Measurements from ENCODE around the gene C21orf91. TPM values are rescaled to one million over a fixed set of nuclear protein-coding genes. Genes with fewer than 3 reads are reported as not detected.

Gene C21orf91
- total RNA-seq, result 45.4 and 49.2 TPM in 2 replicates

- peak; percentile 87 for DNase-seq (ENCODE audit: low spot score)
- Mint-ChIP-seq H3K4me1 (ENCODE audit: low read depth) (peaks cover 43% of the 10 kb centered on the region), H3K27ac (peak within 1 kb of the TSS; percentile 100), H3K27me3 (ENCODE audit: insufficient read depth) (no peaks in the 10 kb centered on the region), H3K9me3 (peaks cover 3% of the 10 kb centered on the region), H3K4me3 (peak within 1 kb of the TSS; percentile 88), H3K36me3 (ENCODE audit: low read depth) (peaks cover 23% of the 10 kb centered on the region)
- intact Hi-C loops (cut with micrococcal nuclease), result loop anchor here (1.0 to 2.0 kb wide), 5 partner anchors 8 to 110 kb away; no protein-coding TSS in a partner anchor
Observed at GRCh38 chr21:17819114-17819876, at the start of gene C21orf91. C21orf91 (minus strand) TSS chr21:17819356; CDS start chr21:17818318, 1,038 bp downstream.

GRCh38 chr21:17866590-17866989 is 47.4 kb upstream of the C21orf91 start:
- Mint-ChIP-seq H3K9me3 (no peaks in the 10 kb centered on the region), H3K36me3 (ENCODE audit: low read depth) (no peaks in the 10 kb centered on the region), H3K27ac (no peak overlapping the region), H3K4me3 (no peak overlapping the region), H3K27me3 (ENCODE audit: insufficient read depth) (peaks cover 3% of the 10 kb centered on the region), H3K4me1 (ENCODE audit: low read depth) (no peaks in the 10 kb centered on the region)
- DNase-seq (ENCODE audit: low spot score), result no peak
- intact Hi-C loops (cut with micrococcal nuclease), result no loop called here

DNA sequence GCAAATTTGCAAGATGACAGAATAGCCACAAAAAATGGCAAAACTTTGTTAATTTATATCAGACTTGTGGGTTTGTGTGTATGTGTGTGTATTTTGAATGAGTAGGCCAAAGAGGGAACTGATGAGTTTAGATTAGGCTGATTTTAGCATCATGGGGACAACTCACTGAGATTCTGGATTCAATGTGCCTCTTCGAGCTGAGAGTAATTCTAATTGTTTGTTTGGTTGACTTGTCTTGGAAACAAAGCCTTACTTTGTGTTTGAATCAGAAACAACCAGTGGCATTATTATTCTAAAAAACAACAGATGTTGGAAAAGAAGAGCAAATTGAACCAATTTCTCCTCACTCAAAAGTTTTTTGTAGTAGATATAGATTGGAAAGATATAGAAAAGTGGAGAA is 40.5 kb upstream of the C21orf91 start:
- Mint-ChIP-seq H3K4me3 (no peak overlapping the region), H3K27ac (no peak overlapping the region), H3K27me3 (ENCODE audit: insufficient read depth) (peaks cover 3% of the 10 kb centered on the region), H3K36me3 (ENCODE audit: low read depth) (no peaks in the 10 kb centered on the region), H3K9me3 (peaks cover 3% of the 10 kb centered on the region), H3K4me1 (ENCODE audit: low read depth) (no peaks in the 10 kb centered on the region)
- intact Hi-C loops (cut with micrococcal nuclease), result no loop called here
- DNase-seq (ENCODE audit: low spot score), result no peak

- Mint-ChIP-seq H3K9me3 (peaks cover 3% of the 10 kb centered on the region), H3K27me3 (ENCODE audit: insufficient read depth) (peaks cover 5% of the 10 kb centered on the region), H3K27ac (no peak overlapping the region), H3K4me3 (no peak overlapping the region), H3K4me1 (ENCODE audit: low read depth) (no peaks in the 10 kb centered on the region), H3K36me3 (ENCODE audit: low read depth) (no peaks in the 10 kb centered on the region)
- no peak for DNase-seq (ENCODE audit: low spot score)
- intact Hi-C loops (cut with micrococcal nuclease), result no loop called here
Observed at GRCh38 chr21:17858747-17859146, 39.6 kb upstream of the C21orf91 start.

GRCh38 chr21:17854745-17855144 is 35.6 kb upstream of the C21orf91 start:
- Mint-ChIP-seq H3K36me3 (ENCODE audit: low read depth) (no peaks in the 10 kb centered on the region), H3K27me3 (ENCODE audit: insufficient read depth) (peaks cover 5% of the 10 kb centered on the region), H3K4me3 (no peak overlapping the region), H3K27ac (no peak overlapping the region), H3K9me3 (peaks cover 3% of the 10 kb centered on the region), H3K4me1 (ENCODE audit: low read depth) (no peaks in the 10 kb centered on the region)
- intact Hi-C loops (cut with micrococcal nuclease), result no loop called here
- DNase-seq (ENCODE audit: low spot score), result no peak

GRCh38 chr21:17853393-17854275 is 34.5 kb upstream of the C21orf91 start:
- Mint-ChIP-seq H3K27ac (no peak overlapping the region), H3K4me1 (ENCODE audit: low read depth) (no peaks in the 10 kb centered on the region), H3K9me3 (no peaks in the 10 kb centered on the region), H3K36me3 (ENCODE audit: low read depth) (no peaks in the 10 kb centered on the region), H3K27me3 (ENCODE audit: insufficient read depth) (peaks cover 5% of the 10 kb centered on the region), H3K4me3 (no peak overlapping the region)
- intact Hi-C loops (cut with micrococcal nuclease), result no loop called here
- no peak for DNase-seq (ENCODE audit: low spot score)

DNA sequence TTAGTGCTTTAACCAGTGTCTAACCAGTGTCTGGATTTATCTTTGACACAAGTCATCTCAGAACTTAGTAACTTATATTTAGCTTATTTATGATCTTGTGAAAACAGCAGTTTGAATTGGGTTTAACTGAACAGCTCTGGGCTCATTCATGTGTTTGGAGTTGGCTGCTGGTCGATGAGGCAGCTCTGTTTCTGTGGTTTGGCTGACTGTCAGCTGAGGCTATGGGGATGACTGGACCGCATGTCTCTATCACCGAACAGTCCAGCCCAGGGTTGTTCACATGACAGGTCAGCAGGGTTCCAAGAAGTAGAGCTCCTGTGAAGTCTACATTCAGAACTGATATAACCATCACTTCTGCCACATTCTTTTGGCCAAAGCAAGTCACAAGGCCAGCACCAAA is 29.1 kb upstream of the C21orf91 start:
- Mint-ChIP-seq H3K27me3 (ENCODE audit: insufficient read depth) (no peaks in the 10 kb centered on the region), H3K9me3 (no peaks in the 10 kb centered on the region), H3K4me3 (no peak overlapping the region), H3K36me3 (ENCODE audit: low read depth) (no peaks in the 10 kb centered on the region), H3K4me1 (ENCODE audit: low read depth) (no peaks in the 10 kb centered on the region), H3K27ac (no peak overlapping the region)
- DNase-seq (ENCODE audit: low spot score), result no peak
- intact Hi-C loops (cut with micrococcal nuclease), result no loop called here

GRCh38 chr21:17841103-17841502 is 21.9 kb upstream of the C21orf91 start:
- intact Hi-C loops (cut with micrococcal nuclease), result no loop called here
- Mint-ChIP-seq H3K9me3 (peaks cover under 1% of the 10 kb centered on the region), H3K36me3 (ENCODE audit: low read depth) (no peaks in the 10 kb centered on the region), H3K27ac (no peak overlapping the region), H3K27me3 (ENCODE audit: insufficient read depth) (peaks cover 4% of the 10 kb centered on the region), H3K4me1 (ENCODE audit: low read depth) (no peaks in the 10 kb centered on the region), H3K4me3 (no peak overlapping the region)
- DNase-seq (ENCODE audit: low spot score), result no peak

DNA sequence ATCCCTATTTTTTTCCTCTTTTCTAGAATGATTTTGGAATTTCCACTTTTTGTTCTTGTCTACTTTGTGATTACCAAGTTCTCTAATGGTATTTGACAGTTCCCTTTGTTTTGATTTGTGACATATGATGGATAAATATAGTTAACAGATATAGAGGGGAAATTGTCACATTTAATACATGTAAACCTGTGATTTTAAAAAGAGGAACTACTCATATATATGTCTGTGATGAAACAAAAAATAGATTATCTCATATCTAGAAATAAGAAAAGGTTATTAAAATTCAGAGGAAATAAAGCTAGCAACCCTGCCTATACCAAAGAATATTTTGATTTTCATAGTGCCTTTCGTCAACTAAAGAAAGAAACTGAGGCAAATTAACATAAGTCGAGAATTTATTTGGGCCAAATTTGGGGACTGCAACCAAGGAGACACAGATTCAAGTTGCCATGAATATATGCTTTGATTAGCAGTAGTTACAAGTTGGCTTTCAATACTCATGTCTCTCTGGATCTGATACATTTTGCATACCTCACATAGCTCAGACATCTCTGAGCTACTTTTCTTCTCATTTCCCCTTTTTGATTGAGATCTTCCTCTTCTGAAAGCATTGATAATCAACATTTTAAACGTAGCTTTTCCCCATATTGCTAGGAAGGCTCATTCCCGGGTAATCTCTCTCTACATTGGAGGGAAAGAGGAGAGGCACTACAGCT is 15.6 kb upstream of the C21orf91 start:
- peaks cover 9% of the 10 kb centered on the region for H3K9me3 Mint-ChIP-seq
- no peaks in the 10 kb centered on the region for H3K36me3 Mint-ChIP-seq (ENCODE audit: low read depth)
- no peak overlapping the region for H3K4me3 Mint-ChIP-seq
- no peak overlapping the region for H3K27ac Mint-ChIP-seq
- intact Hi-C loops (cut with micrococcal nuclease), result no loop called here
- peaks cover 7% of the 10 kb centered on the region for H3K27me3 Mint-ChIP-seq (ENCODE audit: insufficient read depth)
- DNase-seq (ENCODE audit: low spot score), result no peak
- no peaks in the 10 kb centered on the region for H3K4me1 Mint-ChIP-seq (ENCODE audit: low read depth)

DNA sequence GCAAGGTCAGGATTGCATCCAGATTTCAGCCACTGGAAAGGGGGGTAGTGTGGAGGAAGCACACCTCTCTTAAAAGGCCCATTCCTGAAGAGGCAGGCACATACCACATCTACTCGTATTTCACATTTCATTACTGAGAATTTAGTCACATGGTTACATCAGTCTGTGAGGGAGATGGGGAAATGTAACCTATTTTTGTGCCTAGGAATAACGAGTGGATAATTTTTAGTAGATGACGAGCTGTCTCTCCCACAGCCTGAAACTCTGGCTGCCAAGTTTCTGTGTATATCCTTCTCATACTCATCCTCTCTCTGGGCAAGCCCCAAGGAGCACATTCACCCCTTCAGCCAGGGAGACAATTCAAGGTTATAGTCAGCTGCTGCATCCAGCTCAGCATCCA is 10.3 kb upstream of the C21orf91 start:
- no peak overlapping the region for H3K27ac Mint-ChIP-seq
- peaks cover 4% of the 10 kb centered on the region for H3K27me3 Mint-ChIP-seq (ENCODE audit: insufficient read depth)
- H3K4me1 Mint-ChIP-seq (ENCODE audit: low read depth), result no peaks in the 10 kb centered on the region
- peaks cover 12% of the 10 kb centered on the region for H3K36me3 Mint-ChIP-seq (ENCODE audit: low read depth)
- H3K4me3 Mint-ChIP-seq, result no peak overlapping the region
- intact Hi-C loops (cut with micrococcal nuclease), result no loop called here
- DNase-seq (ENCODE audit: low spot score), result no peak
- H3K9me3 Mint-ChIP-seq, result peaks cover 22% of the 10 kb centered on the region

GRCh38 chr21:17828223-17828622 is 9.1 kb upstream of the C21orf91 start:
- Mint-ChIP-seq H3K4me1 (ENCODE audit: low read depth) (no peaks in the 10 kb centered on the region), H3K27ac (no peak overlapping the region), H3K36me3 (ENCODE audit: low read depth) (peaks cover 14% of the 10 kb centered on the region), H3K4me3 (no peak overlapping the region), H3K27me3 (ENCODE audit: insufficient read depth) (peaks cover 4% of the 10 kb centered on the region), H3K9me3 (peaks cover 21% of the 10 kb centered on the region)
- DNase-seq (ENCODE audit: low spot score), result no peak
- intact Hi-C loops (cut with micrococcal nuclease), result no loop called here

GRCh38 chr21:17823846-17824245 is 4.7 kb upstream of the C21orf91 start:
- Mint-ChIP-seq H3K4me1 (ENCODE audit: low read depth) (peaks cover 14% of the 10 kb centered on the region), H3K36me3 (ENCODE audit: low read depth) (peaks cover 15% of the 10 kb centered on the region), H3K27ac (no peak overlapping the region), H3K4me3 (no peak overlapping the region), H3K27me3 (ENCODE audit: insufficient read depth) (no peaks in the 10 kb centered on the region), H3K9me3 (peaks cover 21% of the 10 kb centered on the region)
- intact Hi-C loops (cut with micrococcal nuclease), result no loop called here
- no peak for DNase-seq (ENCODE audit: low spot score)

Measured in activated T-helper 1 cell treated with anti-CD3 and anti-CD28 coated beads, Interleukin-12 subunit alpha, Interleukin-12 subunit beta, Interleukin-2, Interleukin-4 antibody, amounts not matched to agents 30 ng/mL and 10 ng/mL and 1 ng/mL, durations not matched to agents 14 hours and 24 hours and 36 hours (primary cell).